Measurements from ENCODE around the gene NEXMIF.
"Not testable (repeated sequence)": the region's sequence is repeated elsewhere in the genome, so short reads cannot be mapped to it uniquely, and the experiment has no call there.

NEXMIF gene

GRCh38 chrX:74788545-74789086 is 136.6 kb downstream of the NEXMIF start:
- no peak for DNase-seq

- DNase-seq = no peak
Measured at GRCh38 chrX:74784629-74785028, 140.6 kb downstream of the NEXMIF start.

- no peak for DNase-seq
Measured at GRCh38 chrX:74781507-74782034, 143.7 kb downstream of the NEXMIF start.

GRCh38 chrX:74779175-74779574 is 146.1 kb downstream of the NEXMIF start:
- DNase-seq = no peak

- DNase-seq = no peak
Measured at GRCh38 chrX:74774988-74775387, 150.3 kb downstream of the NEXMIF start.

- DNase-seq = no peak
Measured at GRCh38 chrX:74736450-74736849, 188.8 kb downstream of the NEXMIF start.

- DNase-seq = no peak
Measured at GRCh38 chrX:74705269-74705668, 220.0 kb downstream of the NEXMIF start.

- DNase-seq = not testable (repeated sequence)
Measured at GRCh38 chrX:74701343-74701742, 223.9 kb downstream of the NEXMIF start.

- no peak for DNase-seq
Measured at GRCh38 chrX:74684466-74684865, 240.8 kb downstream of the NEXMIF start.

Measured in activated CD8-positive, alpha-beta memory T cell treated with anti-CD3 and anti-CD28 coated beads, Interleukin-2, amount 50 U/mL, for 4 hours (primary cell).